GM23338 (cell line): Measurements from ENCODE around the gene HAPLN3. TPM values are rescaled to one million over a fixed set of nuclear protein-coding genes. Genes with fewer than 3 reads are reported as not detected.

Source experiments
- ATAC-seq: fragments of 200-7000 bp; cut with Tn5 transposase; 3 replicates; pipeline ENCODE4 v1.9.1; 2020
- DNase-seq: peaks from one replicate; pipeline ENCODE4 v3.0.0-alpha.2; 2015; ENCODE audit warnings: low spot score
- H2AFZ ChIP-seq: fragments of 200-600 bp; sonication (generic); 2 replicates; pipeline ENCODE4 v1.8.0; 2016; ENCODE audit warnings: antibody characterized with exemption, mild to moderate bottlenecking, moderate library complexity
- H3F3A ChIP-seq: fragments of 200-600 bp; sonication (generic); replicated peaks from 2 replicates; pipeline ENCODE4 v1.8.0; 2017; ENCODE audit warnings: antibody characterized with exemption, mixed run types, low read depth
- H3K27ac ChIP-seq: fragments of 200-600 bp; sonication (generic); 2 replicates; pipeline ENCODE4 v1.6.1; 2016; ENCODE audit warnings: low read depth
- H3K27me3 ChIP-seq: fragments of 200-600 bp; sonication (generic); 2 replicates; pipeline ENCODE4 v1.8.0; 2016; ENCODE audit warnings: mild to moderate bottlenecking, mixed run types, moderate library complexity; ENCODE audit not compliant: insufficient read depth
- H3K36me3 ChIP-seq: fragments of 200-600 bp; sonication (generic); 2 replicates; pipeline ENCODE4 v1.8.0; 2016; ENCODE audit warnings: mild to moderate bottlenecking; ENCODE audit not compliant: insufficient read depth
- H3K4me1 ChIP-seq: fragments of 200-600 bp; sonication (generic); 2 replicates; pipeline ENCODE4 v1.8.0; 2016; ENCODE audit warnings: mild to moderate bottlenecking, moderate library complexity; ENCODE audit not compliant: insufficient read depth
- H3K4me2 ChIP-seq: fragments of 200-600 bp; sonication (generic); 2 replicates; pipeline ENCODE4 v1.7.1; 2017; ENCODE audit warnings: mixed run types
- H3K4me3 ChIP-seq: fragments of 200-600 bp; sonication (generic); 2 replicates; pipeline ENCODE4 v1.6.1; 2016; ENCODE audit warnings: mixed run types
- H3K79me2 ChIP-seq: fragments of 200-600 bp; sonication (generic); replicated peaks from 2 replicates; pipeline ENCODE4 v1.8.0; 2017; ENCODE audit warnings: mild to moderate bottlenecking; ENCODE audit not compliant: insufficient read depth
- H3K9me2 ChIP-seq: fragments of 200-600 bp; sonication (generic); 2 replicates; pipeline ENCODE4 v1.8.0; 2017; ENCODE audit not compliant: insufficient read depth
- H4K20me1 ChIP-seq: fragments of 200-600 bp; sonication (generic); replicated peaks from 2 replicates; pipeline ENCODE4 v1.8.0; 2017; ENCODE audit warnings: mild to moderate bottlenecking; ENCODE audit not compliant: insufficient read depth
- H3K27ac Mint-ChIP-seq: 2 replicates; pipeline ENCODE4 v1.8.0; 2020; ENCODE audit warnings: inconsistent platforms, mild to moderate bottlenecking, moderate library complexity, mixed read lengths
- H3K27me3 Mint-ChIP-seq: 3 replicates; pipeline ENCODE4 v1.8.0; 2022; ENCODE audit warnings: low read depth, mild to moderate bottlenecking, moderate library complexity, mixed read lengths, inconsistent platforms; ENCODE audit not compliant: insufficient read depth, poor library complexity
- H3K36me3 Mint-ChIP-seq: 3 replicates; pipeline ENCODE4 v1.8.0; 2021; ENCODE audit warnings: low read depth, mild to moderate bottlenecking, inconsistent platforms, moderate library complexity, mixed read lengths
- H3K4me1 Mint-ChIP-seq: 3 replicates; pipeline ENCODE4 v1.8.0; 2020; ENCODE audit warnings: mild to moderate bottlenecking, inconsistent platforms, mixed read lengths
- H3K4me3 Mint-ChIP-seq: 3 replicates; pipeline ENCODE4 v1.8.0; 2021; ENCODE audit warnings: moderate library complexity, mild to moderate bottlenecking, inconsistent platforms, mixed read lengths
- H3K9me3 Mint-ChIP-seq: 3 replicates; pipeline ENCODE4 v1.8.0; 2020; ENCODE audit warnings: moderate library complexity, mild to moderate bottlenecking, inconsistent platforms, mixed read lengths
- CREB1 ChIP-seq: fragments of 250-450 bp; sonication (Bioruptor Pico); IDR thresholded peaks from 2 replicates; pipeline ENCODE4 v1.5.0; 2020; ENCODE audit warnings: low read depth, mild to moderate bottlenecking, moderate library complexity
- EZH2 ChIP-seq: fragments of 200-600 bp; sonication (generic); IDR thresholded peaks from one replicate; pipeline ENCODE4 v1.8.0; 2017; ENCODE audit warnings: antibody characterized with exemption, mild to moderate bottlenecking, low read depth; ENCODE audit not compliant: unreplicated experiment
- EZH2phosphoT487 ChIP-seq: fragments of 200-600 bp; sonication (generic); IDR thresholded peaks from one replicate; pipeline ENCODE4 v1.8.1; 2018; ENCODE audit warnings: antibody characterized with exemption; ENCODE audit not compliant: unreplicated experiment
- JUNB ChIP-seq: IDR thresholded peaks from one replicate; pipeline ENCODE4 v1.6.1; 2016; ENCODE audit warnings: antibody characterized with exemption; ENCODE audit not compliant: unreplicated experiment
- NANOG ChIP-seq: IDR thresholded peaks from 2 replicates; pipeline ENCODE4 v1.6.1; 2016; ENCODE audit warnings: antibody characterized with exemption, borderline replicate concordance
- POLR2AphosphoS5 ChIP-seq: IDR thresholded peaks from 2 replicates; pipeline ENCODE4 v1.6.1; 2016; ENCODE audit warnings: antibody characterized with exemption, low read depth
- STAT1 ChIP-seq: IDR thresholded peaks from one replicate; pipeline ENCODE4 v1.6.1; 2016; ENCODE audit warnings: antibody characterized with exemption; ENCODE audit not compliant: unreplicated experiment
- ZNF114 ChIP-seq: fragments of 250-450 bp; sonication (Bioruptor Pico); IDR thresholded peaks from 2 replicates; pipeline ENCODE4 v1.5.0; 2020; ENCODE audit warnings: mild to moderate bottlenecking, moderate library complexity
- ZNF331 ChIP-seq: fragments of 250-450 bp; sonication (Bioruptor Pico); IDR thresholded peaks from 2 replicates; pipeline ENCODE4 v1.5.0; 2020; ENCODE audit warnings: low read depth, mild to moderate bottlenecking, moderate library complexity
- polyA plus RNA-seq: library from polyadenylated mRNA; unstranded; fragments of >200 nt; fragmentation: Nextera tagmentation; extraction: Ambion mirVana; gene quantifications from 2 replicates; pipeline ENCODE4 v1.2.1, GENCODE V29; 2016
- total RNA-seq: library from RNA; depleted of rRNA; stranded (reverse); fragments of >200 nt; shearing (Covaris generic); gene quantifications from 2 replicates; pipeline ENCODE4 v1.2.3, GENCODE V29; 2014
- TF ChIP-seq, protein P1 (sequence below): IDR thresholded peaks from one replicate; pipeline ENCODE4 v1.6.1; 2018; ENCODE audit warnings: antibody characterized with exemption; ENCODE audit not compliant: unreplicated experiment
- TF ChIP-seq, protein P2 (sequence below), 2 experiments: fragments of 200-600 bp in 1 of 2; sonication (generic) in 1 of 2; conservative IDR thresholded peaks; 2 replicates each; pipeline versions ENCODE4 v1.5.1 to v1.6.1; 2016 to 2017; ENCODE audit warnings: antibody characterized with exemption in 2 of 2, low read depth in 2 of 2, mild to moderate bottlenecking in 2 of 2, moderate library complexity in 1 of 2
- TF ChIP-seq, protein P3 (sequence below): IDR thresholded peaks from 2 replicates; pipeline ENCODE4 v1.6.1; 2016; ENCODE audit warnings: antibody characterized with exemption
- TF ChIP-seq, protein P4 (sequence below): fragments of 250-450 bp; sonication (Bioruptor Pico); IDR thresholded peaks from 2 replicates; pipeline ENCODE4 v1.5.0; 2020; ENCODE audit warnings: mild to moderate bottlenecking, moderate library complexity

Gene HAPLN3
- total and polyA plus RNA-seq, 2 experiments from 2014 or later = 22.7 to 62.6 TPM

DNA sequence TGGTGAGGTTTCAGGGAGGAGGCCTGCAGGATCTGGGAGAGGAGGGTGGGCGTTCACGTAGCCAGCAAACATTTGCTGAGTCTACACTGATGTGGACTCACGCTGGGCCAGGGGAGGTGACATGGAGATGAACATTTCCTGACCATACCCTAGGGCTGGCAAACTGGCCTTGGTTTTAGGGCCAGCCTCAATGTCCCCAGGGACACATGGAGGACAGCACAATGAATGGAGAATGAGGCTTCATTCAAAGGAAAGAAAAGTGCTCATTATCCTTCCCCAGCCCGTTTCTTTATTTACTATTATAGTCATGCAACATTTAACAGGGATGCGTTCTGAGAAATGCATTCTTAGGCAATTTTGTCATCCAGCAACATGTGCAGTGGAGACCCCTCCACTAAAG is 65.3 kb downstream of the HAPLN3 start:
- Mint-ChIP-seq H3K9me3 (no peaks in the 10 kb centered on the region), H3K27me3 (peaks cover 2% of the 10 kb centered on the region), H3K36me3 (no peaks in the 10 kb centered on the region), H3K4me1 (peaks cover 10% of the 10 kb centered on the region), H3K27ac (no peak overlapping the region), H3K4me3 (no peak overlapping the region)
- H3K4me2 ChIP-seq = no peak overlapping the region
- no peaks in the 10 kb centered on the region for H3K79me2 ChIP-seq
- H4K20me1 ChIP-seq = no peaks in the 10 kb centered on the region
- no peak overlapping the region for H2AFZ ChIP-seq
- no peaks in the 10 kb centered on the region for H3K27me3 ChIP-seq
- no peak overlapping the region for H3K27ac ChIP-seq
- H3K9me2 ChIP-seq = no peaks in the 10 kb centered on the region
- no peak overlapping the region for H3K4me3 ChIP-seq
- peaks cover 14% of the 10 kb centered on the region for H3K4me1 ChIP-seq
- DNase-seq (no peak), ATAC-seq (no peak)
- no peaks in the 10 kb centered on the region for H3K36me3 ChIP-seq
- no peaks in the 10 kb centered on the region for H3F3A ChIP-seq
- TF ChIP-seq, protein P1, sequence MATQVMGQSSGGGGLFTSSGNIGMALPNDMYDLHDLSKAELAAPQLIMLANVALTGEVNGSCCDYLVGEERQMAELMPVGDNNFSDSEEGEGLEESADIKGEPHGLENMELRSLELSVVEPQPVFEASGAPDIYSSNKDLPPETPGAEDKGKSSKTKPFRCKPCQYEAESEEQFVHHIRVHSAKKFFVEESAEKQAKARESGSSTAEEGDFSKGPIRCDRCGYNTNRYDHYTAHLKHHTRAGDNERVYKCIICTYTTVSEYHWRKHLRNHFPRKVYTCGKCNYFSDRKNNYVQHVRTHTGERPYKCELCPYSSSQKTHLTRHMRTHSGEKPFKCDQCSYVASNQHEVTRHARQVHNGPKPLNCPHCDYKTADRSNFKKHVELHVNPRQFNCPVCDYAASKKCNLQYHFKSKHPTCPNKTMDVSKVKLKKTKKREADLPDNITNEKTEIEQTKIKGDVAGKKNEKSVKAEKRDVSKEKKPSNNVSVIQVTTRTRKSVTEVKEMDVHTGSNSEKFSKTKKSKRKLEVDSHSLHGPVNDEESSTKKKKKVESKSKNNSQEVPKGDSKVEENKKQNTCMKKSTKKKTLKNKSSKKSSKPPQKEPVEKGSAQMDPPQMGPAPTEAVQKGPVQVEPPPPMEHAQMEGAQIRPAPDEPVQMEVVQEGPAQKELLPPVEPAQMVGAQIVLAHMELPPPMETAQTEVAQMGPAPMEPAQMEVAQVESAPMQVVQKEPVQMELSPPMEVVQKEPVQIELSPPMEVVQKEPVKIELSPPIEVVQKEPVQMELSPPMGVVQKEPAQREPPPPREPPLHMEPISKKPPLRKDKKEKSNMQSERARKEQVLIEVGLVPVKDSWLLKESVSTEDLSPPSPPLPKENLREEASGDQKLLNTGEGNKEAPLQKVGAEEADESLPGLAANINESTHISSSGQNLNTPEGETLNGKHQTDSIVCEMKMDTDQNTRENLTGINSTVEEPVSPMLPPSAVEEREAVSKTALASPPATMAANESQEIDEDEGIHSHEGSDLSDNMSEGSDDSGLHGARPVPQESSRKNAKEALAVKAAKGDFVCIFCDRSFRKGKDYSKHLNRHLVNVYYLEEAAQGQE = no peak
- TF ChIP-seq ZNF331 (CRISPR knock-in tag) = no peak
- TF ChIP-seq EZH2 = no peak
- TF ChIP-seq, protein P2, sequence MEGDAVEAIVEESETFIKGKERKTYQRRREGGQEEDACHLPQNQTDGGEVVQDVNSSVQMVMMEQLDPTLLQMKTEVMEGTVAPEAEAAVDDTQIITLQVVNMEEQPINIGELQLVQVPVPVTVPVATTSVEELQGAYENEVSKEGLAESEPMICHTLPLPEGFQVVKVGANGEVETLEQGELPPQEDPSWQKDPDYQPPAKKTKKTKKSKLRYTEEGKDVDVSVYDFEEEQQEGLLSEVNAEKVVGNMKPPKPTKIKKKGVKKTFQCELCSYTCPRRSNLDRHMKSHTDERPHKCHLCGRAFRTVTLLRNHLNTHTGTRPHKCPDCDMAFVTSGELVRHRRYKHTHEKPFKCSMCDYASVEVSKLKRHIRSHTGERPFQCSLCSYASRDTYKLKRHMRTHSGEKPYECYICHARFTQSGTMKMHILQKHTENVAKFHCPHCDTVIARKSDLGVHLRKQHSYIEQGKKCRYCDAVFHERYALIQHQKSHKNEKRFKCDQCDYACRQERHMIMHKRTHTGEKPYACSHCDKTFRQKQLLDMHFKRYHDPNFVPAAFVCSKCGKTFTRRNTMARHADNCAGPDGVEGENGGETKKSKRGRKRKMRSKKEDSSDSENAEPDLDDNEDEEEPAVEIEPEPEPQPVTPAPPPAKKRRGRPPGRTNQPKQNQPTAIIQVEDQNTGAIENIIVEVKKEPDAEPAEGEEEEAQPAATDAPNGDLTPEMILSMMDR (conservative IDR thresholded peaks at IDR 0.05; ENCODE audit: low read depth in 2 of 2) = no peak
- TF ChIP-seq, protein P3, sequence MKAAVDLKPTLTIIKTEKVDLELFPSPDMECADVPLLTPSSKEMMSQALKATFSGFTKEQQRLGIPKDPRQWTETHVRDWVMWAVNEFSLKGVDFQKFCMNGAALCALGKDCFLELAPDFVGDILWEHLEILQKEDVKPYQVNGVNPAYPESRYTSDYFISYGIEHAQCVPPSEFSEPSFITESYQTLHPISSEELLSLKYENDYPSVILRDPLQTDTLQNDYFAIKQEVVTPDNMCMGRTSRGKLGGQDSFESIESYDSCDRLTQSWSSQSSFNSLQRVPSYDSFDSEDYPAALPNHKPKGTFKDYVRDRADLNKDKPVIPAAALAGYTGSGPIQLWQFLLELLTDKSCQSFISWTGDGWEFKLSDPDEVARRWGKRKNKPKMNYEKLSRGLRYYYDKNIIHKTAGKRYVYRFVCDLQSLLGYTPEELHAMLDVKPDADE = no peak
- no peak for TF ChIP-seq NANOG
- TF ChIP-seq STAT1 = no peak
- no peak for TF ChIP-seq JUNB
- no peak for TF ChIP-seq CREB1 (CRISPR knock-in tag)
- TF ChIP-seq POLR2AphosphoS5 = no peak
- TF ChIP-seq EZH2phosphoT487 = no peak
- no peak for TF ChIP-seq ZNF114
- TF ChIP-seq, protein P4, sequence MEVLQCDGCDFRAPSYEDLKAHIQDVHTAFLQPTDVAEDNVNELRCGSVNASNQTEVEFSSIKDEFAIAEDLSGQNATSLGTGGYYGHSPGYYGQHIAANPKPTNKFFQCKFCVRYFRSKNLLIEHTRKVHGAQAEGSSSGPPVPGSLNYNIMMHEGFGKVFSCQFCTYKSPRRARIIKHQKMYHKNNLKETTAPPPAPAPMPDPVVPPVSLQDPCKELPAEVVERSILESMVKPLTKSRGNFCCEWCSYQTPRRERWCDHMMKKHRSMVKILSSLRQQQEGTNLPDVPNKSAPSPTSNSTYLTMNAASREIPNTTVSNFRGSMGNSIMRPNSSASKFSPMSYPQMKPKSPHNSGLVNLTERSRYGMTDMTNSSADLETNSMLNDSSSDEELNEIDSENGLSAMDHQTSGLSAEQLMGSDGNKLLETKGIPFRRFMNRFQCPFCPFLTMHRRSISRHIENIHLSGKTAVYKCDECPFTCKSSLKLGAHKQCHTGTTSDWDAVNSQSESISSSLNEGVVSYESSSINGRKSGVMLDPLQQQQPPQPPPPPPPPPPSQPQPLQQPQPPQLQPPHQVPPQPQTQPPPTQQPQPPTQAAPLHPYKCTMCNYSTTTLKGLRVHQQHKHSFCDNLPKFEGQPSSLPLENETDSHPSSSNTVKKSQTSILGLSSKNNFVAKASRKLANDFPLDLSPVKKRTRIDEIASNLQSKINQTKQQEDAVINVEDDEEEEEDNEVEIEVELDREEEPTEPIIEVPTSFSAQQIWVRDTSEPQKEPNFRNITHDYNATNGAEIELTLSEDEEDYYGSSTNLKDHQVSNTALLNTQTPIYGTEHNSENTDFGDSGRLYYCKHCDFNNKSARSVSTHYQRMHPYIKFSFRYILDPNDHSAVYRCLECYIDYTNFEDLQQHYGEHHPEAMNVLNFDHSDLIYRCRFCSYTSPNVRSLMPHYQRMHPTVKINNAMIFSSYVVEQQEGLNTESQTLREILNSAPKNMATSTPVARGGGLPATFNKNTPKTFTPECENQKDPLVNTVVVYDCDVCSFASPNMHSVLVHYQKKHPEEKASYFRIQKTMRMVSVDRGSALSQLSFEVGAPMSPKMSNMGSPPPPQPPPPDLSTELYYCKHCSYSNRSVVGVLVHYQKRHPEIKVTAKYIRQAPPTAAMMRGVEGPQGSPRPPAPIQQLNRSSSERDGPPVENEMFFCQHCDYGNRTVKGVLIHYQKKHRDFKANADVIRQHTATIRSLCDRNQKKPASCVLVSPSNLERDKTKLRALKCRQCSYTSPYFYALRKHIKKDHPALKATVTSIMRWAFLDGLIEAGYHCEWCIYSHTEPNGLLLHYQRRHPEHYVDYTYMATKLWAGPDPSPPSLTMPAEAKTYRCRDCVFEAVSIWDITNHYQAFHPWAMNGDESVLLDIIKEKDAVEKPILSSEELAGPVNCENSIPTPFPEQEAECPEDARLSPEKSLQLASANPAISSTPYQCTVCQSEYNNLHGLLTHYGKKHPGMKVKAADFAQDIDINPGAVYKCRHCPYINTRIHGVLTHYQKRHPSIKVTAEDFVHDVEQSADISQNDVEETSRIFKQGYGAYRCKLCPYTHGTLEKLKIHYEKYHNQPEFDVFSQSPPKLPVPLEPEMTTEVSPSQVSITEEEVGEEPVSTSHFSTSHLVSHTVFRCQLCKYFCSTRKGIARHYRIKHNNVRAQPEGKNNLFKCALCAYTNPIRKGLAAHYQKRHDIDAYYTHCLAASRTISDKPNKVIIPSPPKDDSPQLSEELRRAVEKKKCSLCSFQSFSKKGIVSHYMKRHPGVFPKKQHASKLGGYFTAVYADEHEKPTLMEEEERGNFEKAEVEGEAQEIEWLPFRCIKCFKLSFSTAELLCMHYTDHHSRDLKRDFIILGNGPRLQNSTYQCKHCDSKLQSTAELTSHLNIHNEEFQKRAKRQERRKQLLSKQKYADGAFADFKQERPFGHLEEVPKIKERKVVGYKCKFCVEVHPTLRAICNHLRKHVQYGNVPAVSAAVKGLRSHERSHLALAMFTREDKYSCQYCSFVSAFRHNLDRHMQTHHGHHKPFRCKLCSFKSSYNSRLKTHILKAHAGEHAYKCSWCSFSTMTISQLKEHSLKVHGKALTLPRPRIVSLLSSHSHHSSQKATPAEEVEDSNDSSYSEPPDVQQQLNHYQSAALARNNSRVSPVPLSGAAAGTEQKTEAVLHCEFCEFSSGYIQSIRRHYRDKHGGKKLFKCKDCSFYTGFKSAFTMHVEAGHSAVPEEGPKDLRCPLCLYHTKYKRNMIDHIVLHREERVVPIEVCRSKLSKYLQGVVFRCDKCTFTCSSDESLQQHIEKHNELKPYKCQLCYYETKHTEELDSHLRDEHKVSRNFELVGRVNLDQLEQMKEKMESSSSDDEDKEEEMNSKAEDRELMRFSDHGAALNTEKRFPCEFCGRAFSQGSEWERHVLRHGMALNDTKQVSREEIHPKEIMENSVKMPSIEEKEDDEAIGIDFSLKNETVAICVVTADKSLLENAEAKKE (CRISPR knock-in tag) = no peak
